22Rv1 (cell line): Measurements from ENCODE around the gene IFI6.

Source experiments
- H3K27ac ChIP-seq: fragments of 450-650 bp; 2 replicates; pipeline ENCODE4 v1.5.1; 2017
- ZFX ChIP-seq: fragments of 450-650 bp; IDR thresholded peaks from 2 replicates; pipeline ENCODE4 v1.6.1; 2017; ENCODE audit warnings: antibody characterized with exemption, borderline replicate concordance
- TF ChIP-seq, protein P1 (sequence below): fragments of 450-650 bp; IDR thresholded peaks from 2 replicates; pipeline ENCODE4 v1.5.1; 2017; ENCODE audit warnings: mild to moderate bottlenecking

The IFI6 gene

DNA sequence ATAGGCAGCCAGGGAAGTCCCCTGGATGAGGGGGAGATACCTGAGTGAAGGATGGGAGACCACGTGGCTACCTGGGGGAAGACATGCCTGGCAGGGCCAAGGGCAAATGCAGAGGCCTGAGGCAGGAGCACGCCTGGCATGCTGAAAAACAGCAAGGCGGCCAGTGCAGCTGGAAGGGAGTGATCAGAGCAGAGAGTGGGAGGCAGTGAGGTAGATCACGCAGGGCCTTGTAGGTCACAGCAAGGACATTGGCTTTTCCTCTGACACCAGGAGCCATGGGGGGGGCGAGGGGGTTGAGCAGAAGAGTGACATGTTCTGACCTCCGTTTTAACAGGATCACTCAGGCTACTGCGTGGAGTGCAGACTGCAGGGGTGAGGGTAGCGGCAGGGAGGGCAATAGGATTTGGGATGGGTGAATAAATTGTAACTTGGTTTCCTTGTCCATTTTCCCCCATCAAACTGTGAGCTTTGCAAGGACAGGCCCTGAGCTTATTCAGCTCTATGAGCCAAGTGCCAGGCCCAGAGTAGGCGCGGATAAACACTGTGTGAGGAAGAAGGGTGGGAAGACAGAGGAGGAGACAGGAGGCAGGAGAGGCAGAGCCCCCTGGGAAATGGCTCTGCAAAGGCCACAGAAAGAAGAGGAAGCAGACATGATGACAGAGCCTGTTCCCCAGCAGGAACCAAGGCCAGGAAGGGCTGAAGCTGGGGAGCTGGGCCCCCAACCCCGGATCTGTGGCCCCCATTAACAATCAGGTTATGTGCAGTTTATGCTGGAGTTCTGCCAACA, 16.6 kb downstream of the IFI6 start:
- H3K27ac ChIP-seq = no peak overlapping the region
- no peak for TF ChIP-seq ZFX
- TF ChIP-seq, protein P1, sequence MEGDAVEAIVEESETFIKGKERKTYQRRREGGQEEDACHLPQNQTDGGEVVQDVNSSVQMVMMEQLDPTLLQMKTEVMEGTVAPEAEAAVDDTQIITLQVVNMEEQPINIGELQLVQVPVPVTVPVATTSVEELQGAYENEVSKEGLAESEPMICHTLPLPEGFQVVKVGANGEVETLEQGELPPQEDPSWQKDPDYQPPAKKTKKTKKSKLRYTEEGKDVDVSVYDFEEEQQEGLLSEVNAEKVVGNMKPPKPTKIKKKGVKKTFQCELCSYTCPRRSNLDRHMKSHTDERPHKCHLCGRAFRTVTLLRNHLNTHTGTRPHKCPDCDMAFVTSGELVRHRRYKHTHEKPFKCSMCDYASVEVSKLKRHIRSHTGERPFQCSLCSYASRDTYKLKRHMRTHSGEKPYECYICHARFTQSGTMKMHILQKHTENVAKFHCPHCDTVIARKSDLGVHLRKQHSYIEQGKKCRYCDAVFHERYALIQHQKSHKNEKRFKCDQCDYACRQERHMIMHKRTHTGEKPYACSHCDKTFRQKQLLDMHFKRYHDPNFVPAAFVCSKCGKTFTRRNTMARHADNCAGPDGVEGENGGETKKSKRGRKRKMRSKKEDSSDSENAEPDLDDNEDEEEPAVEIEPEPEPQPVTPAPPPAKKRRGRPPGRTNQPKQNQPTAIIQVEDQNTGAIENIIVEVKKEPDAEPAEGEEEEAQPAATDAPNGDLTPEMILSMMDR = no peak

DNA sequence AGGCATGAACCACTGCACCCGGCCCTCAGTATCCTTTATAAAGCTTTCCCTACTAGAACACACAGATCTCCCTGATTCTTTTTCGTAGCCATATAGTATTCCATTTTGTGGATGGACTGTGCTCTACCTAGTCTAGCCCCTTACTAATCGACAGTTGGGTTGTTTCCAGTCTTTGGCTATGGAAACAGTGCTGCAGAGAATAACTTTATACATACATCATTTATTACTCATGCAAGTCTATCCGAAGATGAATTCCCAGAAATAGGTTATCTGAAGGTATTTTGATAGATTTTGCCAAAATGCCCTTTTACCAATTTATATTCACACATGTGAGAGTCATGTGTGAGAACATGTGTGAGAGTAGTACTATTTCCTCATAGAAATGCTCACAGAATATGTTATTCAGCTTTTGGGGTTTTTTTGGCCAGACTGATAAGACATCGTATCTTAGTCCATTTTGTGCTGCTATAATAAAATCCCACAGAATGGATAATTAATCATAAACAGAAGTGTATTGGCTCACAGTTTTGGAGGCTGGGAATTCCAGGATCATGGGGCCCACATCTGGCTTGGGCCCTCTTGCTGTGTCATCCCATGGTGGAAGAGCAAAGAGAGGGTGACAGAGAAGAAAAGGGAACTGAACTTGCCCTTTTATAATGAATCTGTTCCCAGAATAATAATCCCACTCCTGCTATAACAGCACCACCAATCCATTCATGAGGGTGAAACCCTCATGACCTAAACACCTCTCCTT, 19.7 kb downstream of the IFI6 start:
- TF ChIP-seq ZFX = no peak
- TF ChIP-seq, protein P1 = no peak
- no peak overlapping the region for H3K27ac ChIP-seq

DNA sequence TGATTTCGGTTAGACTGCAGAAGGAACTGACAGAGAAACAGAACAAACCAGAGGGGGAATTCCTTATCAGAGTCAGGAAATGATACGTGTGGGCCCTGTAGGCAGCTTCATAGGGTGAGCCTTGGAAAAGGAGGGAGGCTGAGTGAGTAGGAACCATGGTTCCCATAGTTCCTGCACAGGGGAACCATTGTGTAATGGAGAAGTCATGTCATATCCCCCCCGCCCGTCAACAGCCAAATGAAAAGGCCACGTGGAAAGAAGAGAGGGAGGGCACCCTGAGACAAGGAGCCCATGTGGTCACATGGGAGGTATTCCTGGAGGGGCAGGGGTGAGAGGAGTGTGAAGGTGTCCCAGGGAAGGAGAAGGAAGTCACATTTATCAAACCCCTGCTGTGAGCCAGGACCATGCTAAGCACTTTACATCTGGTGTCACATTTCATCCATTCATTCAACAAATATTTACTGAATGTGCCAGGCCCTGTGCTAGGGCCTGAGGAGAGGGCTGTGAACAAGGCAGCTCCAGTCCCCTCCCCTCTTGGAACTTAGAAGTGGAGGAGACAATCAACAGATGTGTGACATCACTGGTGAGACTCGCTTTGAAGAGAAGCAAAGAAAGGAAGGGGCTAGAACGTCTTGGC, 21.3 kb downstream of the IFI6 start:
- H3K27ac ChIP-seq = no peak overlapping the region
- TF ChIP-seq, protein P1 = no peak
- no peak for TF ChIP-seq ZFX

DNA sequence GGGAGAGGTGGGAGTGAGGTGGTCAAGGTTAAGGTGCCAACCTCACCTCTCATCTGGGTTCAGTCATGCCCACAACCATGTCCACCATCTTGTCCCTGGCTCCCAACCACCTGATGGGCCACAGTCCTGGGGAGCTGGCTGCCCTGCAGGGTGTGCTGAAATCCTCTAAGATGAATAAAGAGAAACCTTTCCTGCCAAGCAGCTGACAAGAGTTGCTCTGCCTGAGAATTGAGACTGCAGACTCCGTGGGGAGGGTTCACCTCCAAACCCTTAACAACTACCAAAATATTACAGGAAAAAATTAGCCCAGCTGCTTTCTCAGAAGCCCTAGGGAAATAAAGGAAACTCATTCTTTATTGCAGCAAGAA, 21.8 kb downstream of the IFI6 start:
- H3K27ac ChIP-seq = no peak overlapping the region
- TF ChIP-seq ZFX = no peak
- TF ChIP-seq, protein P1 = no peak

DNA sequence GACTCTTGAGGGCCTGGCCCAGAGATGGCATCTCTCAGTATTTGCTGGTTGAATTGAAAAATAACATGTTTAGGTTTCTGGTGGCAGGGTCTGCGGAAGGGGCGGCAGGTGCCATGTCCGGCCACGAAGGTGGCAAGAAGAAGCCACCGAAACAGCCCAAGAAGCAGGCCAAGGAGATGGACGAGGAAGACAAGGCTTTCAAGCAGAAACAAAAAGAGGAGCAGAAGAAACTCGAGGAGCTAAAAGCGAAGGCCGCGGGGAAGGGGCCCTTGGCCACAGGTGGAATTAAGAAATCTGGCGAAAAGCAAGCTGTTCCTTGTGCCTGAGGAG, 22.7 kb downstream of the IFI6 start:
- TF ChIP-seq ZFX = no peak
- TF ChIP-seq, protein P1 = no peak

DNA sequence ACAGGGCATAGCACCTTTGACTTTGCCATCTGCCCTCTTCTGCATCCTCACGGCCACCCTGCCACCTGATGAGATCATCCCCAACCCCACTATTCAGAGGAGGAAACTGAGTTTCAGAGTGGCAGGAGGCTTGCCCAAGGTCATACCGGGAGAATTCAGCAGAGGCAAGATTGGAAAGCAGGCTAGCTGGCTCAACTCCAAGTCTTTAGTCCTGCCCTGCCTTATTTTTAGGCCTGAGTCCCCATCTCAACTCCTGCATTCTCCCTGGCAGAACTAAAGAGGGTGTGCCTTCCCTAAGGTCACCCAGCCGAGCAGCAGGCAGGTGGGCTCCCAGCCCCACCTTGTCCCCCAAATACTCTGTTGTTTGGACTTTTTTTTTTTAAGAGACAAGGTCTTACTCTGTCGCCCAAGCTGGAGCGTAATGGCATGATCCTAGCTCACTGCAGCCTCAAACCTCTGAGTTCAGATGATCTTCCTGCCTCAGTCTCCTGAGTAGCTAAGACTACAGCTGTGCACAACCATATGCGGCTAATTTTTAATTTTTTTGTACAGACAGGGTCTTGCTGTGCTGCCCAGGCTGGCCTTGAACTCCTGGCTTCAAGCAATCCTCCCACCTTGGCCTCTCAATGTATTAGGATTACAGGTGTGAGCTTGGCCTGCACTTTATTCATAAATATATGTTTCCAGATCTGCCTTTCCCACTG, 23.2 kb downstream of the IFI6 start:
- TF ChIP-seq ZFX = no peak
- TF ChIP-seq, protein P1 = no peak
- no peak overlapping the region for H3K27ac ChIP-seq

More for the DNA sequence above, 22.7 kb downstream of the IFI6 start:
- H3K27ac ChIP-seq = no peak overlapping the region
